ENCODE data around the gene FBXO17.
"Not testable (repeated sequence)": the region's sequence is repeated elsewhere in the genome, so short reads cannot be mapped to it uniquely, and the experiment has no call there.

FBXO17 gene, protein sequence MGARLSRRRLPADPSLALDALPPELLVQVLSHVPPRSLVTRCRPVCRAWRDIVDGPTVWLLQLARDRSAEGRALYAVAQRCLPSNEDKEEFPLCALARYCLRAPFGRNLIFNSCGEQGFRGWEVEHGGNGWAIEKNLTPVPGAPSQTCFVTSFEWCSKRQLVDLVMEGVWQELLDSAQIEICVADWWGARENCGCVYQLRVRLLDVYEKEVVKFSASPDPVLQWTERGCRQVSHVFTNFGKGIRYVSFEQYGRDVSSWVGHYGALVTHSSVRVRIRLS

DNA sequence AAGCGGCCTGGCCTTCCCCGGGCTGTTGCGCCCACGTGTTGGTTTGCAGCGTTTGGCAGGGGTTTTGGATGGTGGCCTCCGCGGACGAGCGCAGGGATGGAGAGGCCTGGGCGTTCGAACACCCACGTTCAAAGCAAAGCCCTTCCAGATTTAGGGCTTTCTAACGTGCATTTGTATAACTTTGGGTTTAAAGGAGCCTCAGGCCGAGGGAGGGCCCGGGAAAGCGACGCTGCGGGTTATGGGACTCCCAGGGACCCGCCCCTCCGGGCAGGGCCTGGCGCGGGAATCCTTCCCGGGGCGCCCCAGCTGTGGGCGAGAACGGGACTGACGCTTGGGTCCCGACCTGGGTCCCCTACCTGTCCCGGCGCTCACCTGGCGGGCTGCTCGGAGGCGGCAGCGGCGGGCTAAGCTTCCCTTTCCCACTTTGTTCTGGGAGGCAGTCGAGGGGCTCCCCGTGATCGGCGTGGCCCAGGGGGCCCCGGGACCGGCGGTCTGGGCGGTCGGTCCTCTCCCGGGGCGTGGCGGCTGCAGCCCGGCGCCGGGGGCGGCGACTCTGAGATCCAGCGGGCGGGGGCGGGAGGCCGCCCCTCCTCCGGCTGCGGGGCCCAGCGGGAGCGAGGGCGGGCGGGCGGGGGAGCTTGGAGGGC, at the start of gene FBXO17:
FBXO17 (minus strand) TSS at position 529 of the 647 bp plus-strand sequence. CDS start 25,423 bp downstream, outside the sequence.
- DNase-seq, result no peak

DNA sequence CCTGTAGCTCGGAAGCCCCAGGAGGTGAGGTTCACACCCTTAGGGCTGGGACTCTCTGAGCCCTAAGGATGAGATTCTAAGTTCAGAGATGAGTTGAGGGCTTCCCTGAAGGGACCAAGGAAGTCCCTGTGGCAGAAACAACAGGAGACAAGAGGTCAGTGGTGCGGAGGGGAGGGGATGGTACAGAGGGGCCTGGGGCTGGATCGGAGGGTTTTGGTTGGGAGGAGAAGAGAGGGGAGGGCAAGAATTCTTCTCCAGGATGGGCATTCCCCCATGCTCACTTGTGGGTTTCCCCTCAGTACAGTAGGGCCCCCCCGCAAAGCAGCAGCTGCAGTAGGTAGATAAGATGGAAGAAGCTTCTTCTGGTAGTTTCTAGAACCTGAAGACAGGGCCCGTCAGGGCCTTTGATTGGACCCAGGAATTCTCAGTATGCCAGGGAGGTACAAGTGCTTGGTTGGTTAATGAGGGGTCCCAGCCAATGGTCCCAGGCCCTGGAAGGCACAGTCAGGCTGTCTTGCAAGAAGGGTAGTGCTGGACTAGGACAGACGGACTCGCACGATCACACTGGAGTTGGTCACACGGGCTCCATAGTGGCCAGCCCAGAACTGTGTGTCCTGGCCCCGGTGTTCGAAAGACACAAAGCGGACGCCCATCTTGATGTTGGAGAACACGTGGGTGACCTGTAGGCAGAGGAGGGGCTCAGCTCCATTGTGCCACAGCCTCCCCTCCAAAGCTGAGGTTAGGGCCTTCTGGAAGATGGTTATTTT, 49.5 kb upstream of the FBXO17 start:
- DNase-seq, result no peak

DNA sequence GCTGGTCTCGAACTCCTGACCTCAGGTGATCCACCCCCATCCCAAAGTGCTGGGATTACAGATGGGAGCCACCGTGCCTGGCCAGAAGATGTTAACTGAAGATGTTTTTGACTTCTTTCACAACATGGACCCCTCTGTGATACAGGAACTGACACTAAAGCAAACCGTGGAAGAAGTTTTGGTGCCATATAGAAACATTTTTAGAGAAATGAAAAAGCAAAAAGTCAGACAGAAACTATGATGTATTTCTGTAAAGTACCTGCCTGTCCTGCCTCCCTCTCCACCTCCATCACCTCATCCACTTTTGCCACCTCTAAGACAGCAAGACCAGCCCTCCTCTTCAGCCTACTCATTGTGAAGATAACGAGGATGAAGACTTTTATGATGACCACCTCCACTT, 45.5 kb upstream of the FBXO17 start:
- DNase-seq, result no peak

DNA sequence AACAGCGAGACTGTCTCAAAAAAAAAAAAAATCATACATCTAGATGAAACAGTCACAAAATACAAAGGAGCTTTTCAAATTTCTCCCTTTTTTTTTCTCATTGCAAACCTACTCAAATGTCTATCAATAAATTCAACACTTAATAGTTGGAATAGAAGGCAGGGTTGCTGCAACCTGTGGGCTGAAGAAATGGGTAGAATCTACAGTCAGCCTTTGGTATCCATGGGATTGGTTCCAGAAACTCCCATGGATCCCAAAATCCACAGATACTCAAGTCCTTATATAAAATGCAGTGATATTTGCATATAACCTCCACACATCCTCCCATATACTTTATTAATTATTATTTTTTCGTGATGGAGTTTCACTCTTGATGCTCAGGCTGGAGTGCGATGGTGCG, 42.1 kb upstream of the FBXO17 start:
- DNase-seq, result no peak

DNA sequence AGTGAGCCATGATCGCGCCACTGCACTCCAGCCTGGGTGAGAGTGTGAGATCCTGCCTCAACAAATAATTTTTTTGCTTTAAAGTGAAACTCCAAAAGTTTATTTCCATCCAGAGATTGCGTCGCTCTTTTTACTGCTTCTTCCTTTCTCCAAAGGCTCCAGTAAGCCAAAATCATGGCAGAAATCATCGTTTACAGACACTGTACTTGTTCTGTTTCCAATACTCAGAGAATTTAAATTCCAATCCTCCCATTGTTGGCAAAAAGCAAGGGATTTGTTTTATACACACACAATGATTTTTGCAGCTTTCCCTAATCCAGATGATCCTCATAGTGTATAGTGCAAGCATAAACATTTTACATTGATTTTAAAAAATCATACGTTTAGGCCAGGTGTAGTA, 41.5 kb upstream of the FBXO17 start:
- DNase-seq, result no peak

DNA sequence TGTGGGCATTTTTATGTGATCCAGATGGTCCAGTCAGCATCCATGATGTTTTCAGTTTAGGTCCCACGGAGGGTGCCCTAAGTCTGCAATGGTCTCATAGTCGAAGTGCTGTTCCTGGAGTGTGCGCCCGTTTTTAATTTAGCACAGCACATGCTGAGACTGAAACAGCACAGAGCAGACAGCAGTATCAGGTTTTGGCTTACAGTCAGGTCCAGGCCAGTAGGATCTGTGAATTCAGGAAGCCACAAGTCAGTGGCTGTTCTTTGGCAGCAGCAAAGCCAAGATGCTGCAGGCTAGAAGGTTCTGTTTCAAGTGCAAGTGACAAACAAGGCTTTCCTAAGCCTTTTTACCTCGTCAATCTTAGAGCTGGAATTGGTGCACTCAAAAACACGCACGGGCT, 38.5 kb upstream of the FBXO17 start:
- DNase-seq, result no peak

DNA sequence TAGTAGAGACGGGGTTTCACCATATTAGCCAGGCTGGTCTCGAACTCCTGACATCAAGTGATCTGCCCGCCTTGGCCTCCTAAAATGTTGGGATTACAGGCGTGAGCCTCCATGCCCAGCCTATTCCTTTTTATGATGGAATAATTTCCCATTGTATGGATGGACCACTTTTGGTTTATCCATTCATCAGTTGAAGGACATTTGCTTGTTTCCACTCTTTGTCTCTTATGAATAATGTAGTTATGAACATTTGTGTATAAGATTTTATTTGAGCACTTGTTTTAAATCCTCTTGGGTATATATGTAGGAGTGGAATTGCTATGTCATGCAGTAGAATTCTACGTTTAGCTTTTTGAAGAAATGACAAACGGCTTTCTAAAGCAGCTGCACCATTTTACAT, 33.5 kb upstream of the FBXO17 start:
- DNase-seq, result no peak

DNA sequence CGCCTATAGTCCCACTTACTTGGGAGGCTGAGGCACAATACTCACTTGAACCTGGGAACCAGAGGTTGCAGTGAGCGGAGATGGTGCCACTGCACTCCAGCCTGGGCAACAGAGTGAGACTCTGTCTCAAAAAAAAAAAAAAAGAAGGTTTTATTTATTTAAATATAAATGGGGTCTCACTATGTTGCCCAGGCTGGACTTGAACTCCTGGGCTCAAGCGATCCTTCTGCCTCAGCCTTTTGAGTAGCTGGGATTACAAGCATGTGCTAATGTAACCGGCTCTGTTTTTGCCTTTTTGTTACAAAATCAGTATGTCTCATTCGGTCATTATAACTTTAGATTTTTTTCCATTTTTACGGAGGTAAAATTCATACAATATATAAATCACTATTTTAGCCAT, 32.6 kb upstream of the FBXO17 start:
- DNase-seq, result no peak

DNA sequence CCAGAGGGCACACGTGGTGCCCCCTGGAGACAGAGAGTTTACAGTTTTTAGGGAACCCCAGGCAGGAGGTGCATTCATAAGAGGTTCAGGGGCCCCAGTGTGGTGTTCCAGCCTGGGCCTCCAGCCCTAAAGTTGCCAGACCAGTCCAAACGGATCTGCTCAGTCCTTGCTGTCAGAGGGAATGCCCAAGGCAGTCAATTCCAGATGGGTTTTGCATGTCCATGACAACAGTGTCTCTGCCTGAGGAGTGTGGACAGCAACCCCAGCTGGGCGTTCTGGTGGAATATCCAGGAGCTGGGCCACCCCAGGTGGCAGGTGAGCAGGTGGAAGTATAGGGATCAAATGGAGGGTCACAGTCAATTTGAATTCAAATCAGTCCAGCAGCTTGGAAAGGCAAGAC, 31.6 kb upstream of the FBXO17 start:
- no peak for DNase-seq

DNA sequence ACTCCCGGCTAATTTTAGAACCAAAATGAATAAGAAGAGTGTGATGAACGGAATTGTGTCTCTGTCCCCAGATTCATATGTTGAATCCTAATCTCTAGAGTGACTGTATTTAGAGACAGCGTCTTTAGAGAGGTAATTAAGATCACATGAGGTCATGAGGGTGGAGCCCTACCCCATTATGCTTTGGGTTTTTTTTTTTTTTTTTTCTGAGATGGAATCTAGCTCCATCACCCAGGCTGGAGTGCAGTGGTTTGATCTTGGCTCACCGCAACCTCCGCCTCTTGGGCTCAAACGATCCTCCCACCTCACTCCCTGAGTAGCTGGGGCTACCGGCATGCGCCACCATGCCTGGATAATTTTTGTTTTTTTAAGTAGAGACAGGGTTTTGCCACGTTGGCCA, 28.9 kb upstream of the FBXO17 start:
- DNase-seq, result no peak

DNA sequence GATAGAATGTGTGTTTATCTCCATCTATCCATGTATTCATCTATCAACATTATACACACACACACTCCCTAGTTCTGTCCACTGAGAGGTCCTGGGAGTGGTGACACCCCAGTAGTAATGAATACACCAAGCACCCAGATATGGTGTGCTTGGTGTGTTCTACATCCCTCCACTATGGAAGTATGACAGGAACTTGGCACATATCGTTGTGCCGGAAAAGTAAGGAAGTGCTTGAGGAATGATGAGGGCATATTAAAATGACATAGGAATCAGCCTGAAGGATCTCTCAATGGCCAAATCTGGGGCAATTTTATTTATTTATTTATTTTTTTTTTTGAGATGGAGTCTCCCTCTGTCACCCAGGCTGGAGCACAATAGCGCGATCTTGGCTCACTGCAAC, 28.3 kb upstream of the FBXO17 start:
- DNase-seq, result no peak

DNA sequence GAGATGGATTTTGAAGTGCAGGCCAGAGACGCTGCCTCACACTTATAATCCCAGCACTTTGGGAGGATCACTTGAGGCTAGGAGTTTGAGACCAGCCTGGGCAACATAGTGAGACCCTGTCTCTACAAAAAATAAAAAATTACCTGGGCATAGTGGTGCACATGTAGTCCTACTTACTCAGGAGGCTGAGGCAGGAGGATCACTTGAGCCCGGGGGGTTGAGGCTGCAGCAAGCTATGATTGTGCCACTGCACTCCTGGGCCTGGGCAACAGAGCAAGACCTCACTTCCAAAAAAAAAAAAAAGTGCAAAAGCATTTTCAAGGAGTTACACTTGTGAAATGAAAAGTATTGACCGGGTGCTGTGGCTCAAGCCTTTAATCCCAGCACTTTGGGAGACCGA, 27.6 kb upstream of the FBXO17 start:
- no peak for DNase-seq

DNA sequence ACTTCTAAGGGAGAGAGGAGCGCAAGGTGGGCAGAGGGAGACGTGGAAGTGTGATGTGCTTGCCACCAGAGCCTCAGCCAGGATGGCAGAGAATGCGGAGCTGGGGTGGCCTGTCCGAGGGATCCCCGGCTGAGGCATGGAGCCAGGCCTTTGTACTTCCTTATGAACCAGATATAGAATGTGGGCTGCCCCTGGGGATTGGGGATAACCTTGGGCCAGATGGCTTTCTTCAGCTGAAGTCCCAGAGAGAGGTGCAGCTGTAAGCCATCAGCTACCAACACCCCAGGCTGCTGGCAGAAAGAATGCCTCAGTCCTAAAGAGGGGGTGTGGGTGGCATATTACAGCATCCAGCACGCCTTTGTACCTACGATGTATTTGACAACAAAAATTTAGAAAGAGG, 25.5 kb upstream of the FBXO17 start:
- no peak for DNase-seq

DNA sequence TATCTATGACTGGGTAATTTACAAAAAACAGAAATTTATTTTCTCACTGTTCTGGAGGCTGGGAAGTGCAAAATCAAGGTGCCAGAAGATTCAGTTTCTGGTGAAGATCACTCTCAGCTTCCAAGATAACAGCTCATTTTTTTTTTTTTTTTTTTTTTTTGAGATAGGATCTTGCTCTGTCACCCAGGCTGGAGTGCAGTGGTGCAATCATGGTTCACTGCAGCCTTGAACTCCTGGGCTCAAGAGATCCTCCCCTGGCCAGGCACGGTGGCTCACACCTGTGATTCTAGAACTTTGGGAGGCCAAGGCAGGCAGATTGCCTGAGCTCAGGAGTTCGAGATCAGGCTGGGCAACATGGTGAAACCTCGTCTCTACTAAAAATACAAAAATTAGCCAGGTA, 22.0 kb upstream of the FBXO17 start:
- not testable (repeated sequence) for DNase-seq

DNA sequence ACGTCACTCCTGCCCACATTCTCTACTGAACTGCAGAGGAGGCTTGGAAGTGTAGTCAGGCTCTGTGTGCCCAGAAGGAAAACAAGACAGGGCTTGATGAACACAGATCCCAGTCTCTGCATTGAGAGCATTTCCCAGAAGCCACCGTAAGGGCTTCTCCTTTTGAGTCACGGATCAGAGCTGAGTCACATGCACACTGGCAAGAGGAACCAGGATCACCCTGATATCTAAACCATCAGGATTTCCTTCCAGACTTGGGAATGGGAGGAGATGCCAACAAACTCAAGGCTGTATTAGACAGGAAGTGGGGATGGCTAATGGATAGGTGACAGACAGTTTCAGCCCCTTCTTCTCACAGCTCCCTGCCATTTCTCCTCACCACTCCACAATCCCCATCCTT, 17.7 kb upstream of the FBXO17 start:
- no peak for DNase-seq

DNA sequence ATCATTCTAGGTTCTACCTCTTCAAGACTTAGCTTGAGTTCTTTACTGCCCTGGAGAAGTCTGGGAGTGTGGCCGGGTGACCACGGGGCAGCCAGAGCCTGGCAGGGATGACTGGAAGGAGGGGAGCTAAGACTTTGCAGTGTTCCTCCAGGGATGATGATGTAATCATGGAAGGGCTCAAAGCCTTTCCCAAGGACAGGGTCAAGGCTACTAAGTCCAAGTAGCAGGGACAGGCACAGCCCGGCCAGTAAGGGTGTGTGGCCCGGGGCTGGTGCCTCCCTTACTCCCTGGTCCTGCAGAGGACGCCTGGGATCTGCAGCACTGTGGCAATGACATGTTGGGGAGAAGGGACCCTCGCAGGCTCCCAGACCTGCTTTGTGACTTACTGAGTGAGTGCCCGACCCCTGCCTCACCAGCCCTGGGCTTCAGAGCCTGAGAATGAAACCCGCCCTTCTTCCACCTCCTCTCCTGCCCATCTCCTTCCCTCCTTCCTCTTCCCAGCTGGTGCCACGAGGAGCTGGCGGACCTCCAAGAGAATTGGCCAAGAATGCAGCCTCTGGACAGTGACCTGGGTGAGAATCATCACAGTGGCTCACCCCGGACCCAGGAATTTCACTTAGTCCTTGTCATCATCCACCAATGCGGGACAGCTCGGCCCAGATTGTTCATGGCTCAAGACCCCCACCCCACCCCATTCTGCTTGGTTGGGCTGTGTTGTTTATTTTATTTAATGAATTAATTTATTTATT, 15.6 kb upstream of the FBXO17 start:
- DNase-seq, result no peak

DNA sequence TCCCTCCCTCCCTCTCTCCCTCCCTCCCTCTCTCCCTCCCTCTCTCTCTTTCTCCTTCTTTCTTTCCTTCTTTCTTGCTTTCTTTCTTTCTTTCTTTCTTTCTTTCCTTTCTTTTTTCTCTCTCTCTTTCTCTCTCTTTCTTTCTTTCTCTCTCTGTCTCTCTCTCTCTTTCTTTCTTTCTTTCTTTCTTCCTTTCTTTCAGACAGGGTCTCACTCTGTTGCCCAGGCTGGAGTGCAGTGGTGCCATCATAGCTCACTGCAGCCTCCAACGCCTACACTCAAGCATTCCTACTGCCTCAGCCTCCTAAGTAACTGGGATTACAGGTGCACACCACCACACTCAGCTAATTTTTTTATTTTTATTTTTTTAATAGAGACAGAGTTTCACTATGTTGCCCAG, 14.1 kb upstream of the FBXO17 start:
- not testable (repeated sequence) for DNase-seq

DNA sequence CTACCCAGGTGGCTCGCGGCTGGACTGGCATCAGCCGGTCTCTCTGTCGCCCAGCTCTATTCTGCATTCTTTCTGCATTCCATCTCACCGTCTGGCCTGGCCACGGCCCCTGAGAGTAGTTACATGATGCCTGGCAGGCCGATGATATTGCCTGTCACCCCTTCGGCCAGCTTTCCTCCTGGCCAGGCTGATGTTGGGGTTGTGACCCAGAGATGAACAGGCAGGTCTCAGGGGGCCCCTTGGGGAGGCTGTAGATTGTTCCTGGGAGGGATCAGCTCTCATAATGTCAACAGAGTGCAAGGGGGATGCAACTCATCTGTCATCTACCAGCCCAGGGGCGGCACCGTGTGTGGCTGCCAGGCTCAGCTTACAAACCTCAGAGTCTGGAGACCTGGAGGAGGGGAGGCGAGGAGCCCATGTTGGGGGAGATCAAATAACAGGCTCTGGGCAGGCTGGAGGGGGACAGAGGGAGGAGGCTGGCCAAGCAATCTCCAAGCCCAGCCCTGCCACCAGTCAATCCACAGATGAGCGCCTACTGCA, 13.6 kb upstream of the FBXO17 start:
- DNase-seq, result peak; percentile 7

DNA sequence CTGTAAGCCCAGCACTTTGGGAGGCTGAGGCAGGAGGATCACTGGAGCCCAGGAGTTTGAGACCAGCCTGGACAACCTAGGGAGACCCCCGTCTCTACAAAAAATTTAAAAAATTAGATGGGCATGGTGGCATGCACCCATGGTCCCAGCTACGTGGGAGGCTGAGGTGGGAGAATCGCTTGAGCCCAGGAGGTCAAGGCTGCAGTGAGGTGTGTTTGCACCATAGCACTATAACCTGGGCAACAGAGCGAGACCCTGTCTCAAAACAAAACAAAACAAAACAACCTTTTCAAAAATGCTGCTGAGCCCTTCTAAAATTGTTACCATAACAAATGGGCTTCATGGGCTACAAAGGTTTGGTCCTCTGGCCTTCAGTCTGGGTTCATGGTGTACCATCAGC, 13.1 kb upstream of the FBXO17 start:
- DNase-seq, result not testable (repeated sequence)

DNA sequence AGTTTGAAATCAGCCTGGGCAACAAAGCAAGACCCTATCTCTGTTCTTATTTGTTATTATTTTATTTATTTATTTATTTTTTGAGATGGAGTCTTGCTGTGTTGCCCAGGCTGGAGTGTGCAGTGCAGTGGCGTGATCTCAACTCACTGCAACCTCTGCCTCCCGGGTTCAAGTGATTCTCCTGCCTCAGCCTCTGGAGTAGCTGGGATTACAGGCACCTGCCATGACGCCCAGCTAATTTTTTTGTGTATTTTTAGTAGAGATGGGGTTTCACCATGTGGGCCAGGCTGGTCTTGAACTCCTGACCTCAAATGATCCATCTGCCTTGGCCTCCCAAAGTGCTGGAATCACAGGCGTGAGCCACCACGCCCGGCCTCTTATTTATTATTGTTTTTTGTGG, 12.2 kb upstream of the FBXO17 start:
- not testable (repeated sequence) for DNase-seq

DNA sequence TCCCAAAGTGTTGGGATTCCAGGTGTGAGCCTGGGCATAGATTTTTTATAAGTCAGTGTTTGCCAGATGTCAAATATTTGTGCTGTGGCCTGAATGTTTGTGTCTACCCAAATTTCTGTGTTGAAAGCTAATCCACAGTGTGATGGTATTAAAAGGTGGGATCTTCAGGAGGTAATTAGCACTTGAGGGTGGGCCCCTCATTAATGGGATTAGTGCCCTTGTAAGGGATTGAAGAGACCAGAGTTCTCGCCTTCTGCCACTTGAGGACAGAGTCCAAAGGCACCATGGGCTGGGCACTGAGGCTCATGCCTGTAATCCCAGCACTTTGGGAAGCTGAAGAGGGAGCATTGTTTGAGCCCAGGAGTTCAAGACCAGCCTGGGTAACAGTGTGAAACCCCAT, 9.7 kb upstream of the FBXO17 start:
- DNase-seq, result no peak

DNA sequence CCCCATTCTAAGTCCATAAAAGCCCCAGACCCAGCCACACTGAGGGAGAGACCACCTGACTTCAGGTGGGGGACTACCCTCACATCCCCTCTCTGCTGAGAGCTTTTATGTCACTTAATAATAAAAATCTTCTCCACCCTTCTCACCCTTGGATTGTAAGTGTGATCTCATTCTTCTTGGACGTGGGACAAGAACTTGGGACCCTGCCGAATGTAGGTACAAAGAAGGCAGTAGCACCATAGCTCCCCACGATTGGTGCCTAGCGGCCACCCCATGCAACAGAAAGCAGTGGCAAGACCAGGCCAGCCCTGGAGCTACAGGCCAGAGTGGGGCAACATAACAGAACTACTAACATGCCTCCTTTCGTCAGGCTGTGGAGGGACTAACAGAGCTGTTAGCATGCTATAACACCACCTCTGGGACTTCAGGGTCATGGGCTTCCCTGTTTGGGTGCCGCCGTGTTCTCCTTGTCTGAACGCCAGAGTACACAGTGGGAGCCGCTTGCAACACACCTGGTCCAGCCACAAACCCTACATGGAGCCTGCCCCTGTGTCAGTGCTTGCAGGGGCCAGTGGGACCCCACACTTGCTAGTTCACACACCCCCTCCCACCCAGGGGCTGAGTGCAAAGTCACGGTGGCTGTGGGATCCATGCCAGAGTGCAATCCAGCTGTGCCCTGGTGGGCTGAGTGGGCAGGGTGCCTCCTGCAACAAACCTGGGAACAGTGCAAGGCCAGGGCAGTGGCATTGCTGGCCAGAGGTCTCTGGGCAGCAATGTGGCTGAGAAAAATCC, 5.2 kb upstream of the FBXO17 start:
- DNase-seq, result no peak

Data from NCI-H1436 (cell line).